ENCODE data around the gene C1orf116.

Gene C1orf116

GRCh38 chr1:206978259-206978658 lies 54.3 kb downstream of the C1orf116 start:
- H3K9me3 Mint-ChIP-seq: no peaks in the 10 kb centered on the region
- H3K27ac Mint-ChIP-seq: no peak overlapping the region
- DNase-seq (no peak), ATAC-seq (no peak)
- no peaks in the 10 kb centered on the region for H3K4me1 Mint-ChIP-seq
- peaks cover 22% of the 10 kb centered on the region for H3K27me3 Mint-ChIP-seq
- H3K4me3 Mint-ChIP-seq: no peak overlapping the region

- no peak overlapping the region for H3K4me3 Mint-ChIP-seq
- no peak overlapping the region for H3K27ac Mint-ChIP-seq
- ATAC-seq (no peak), DNase-seq (no peak)
- peaks cover 19% of the 10 kb centered on the region for H3K27me3 Mint-ChIP-seq
- no peaks in the 10 kb centered on the region for H3K9me3 Mint-ChIP-seq
- no peaks in the 10 kb centered on the region for H3K4me1 Mint-ChIP-seq
Observed at GRCh38 chr1:206975306-206975705, 57.2 kb downstream of the C1orf116 start.

GRCh38 chr1:206974140-206974539 lies 58.4 kb downstream of the C1orf116 start:
- no peak overlapping the region for H3K4me3 Mint-ChIP-seq
- H3K4me1 Mint-ChIP-seq: no peaks in the 10 kb centered on the region
- H3K27ac Mint-ChIP-seq: no peak overlapping the region
- peaks cover 28% of the 10 kb centered on the region for H3K27me3 Mint-ChIP-seq
- no peak for ATAC-seq
- H3K9me3 Mint-ChIP-seq: no peaks in the 10 kb centered on the region
- DNase-seq: no peak

GRCh38 chr1:206972728-206973127 lies 59.8 kb downstream of the C1orf116 start:
- DNase-seq (no peak), ATAC-seq (no peak)
- Mint-ChIP-seq H3K4me1 (peaks cover 8% of the 10 kb centered on the region), H3K27me3 (peaks cover 39% of the 10 kb centered on the region), H3K27ac (no peak overlapping the region), H3K4me3 (no peak overlapping the region), H3K9me3 (no peaks in the 10 kb centered on the region)

GRCh38 chr1:206971029-206971655 lies 61.4 kb downstream of the C1orf116 start:
- ATAC-seq: no peak
- Mint-ChIP-seq H3K27me3 (peaks cover 39% of the 10 kb centered on the region), H3K4me1 (peaks cover 18% of the 10 kb centered on the region), H3K27ac (no peak overlapping the region), H3K9me3 (no peaks in the 10 kb centered on the region), H3K4me3 (no peak overlapping the region)
- no peak for DNase-seq

- Mint-ChIP-seq H3K4me3 (no peak within 1 kb of the TSS), H3K27ac (peak within 1 kb of the TSS in 1 of 2 donors; percentile 72), H3K9me3 (no peaks in the 10 kb centered on the region), H3K27me3 (peaks cover 39% of the 10 kb centered on the region), H3K4me1 (peaks cover 18% of the 10 kb centered on the region)
- no peak for ATAC-seq
- DNase-seq: no peak
Observed at GRCh38 chr1:206970446-206970845, 62.1 kb downstream of the C1orf116 start, which contains the start of gene FCAMR. Gene FCAMR (minus strand): TSS chr1:206970460. CDS start chr1:206970125, 335 bp downstream.

DNA sequence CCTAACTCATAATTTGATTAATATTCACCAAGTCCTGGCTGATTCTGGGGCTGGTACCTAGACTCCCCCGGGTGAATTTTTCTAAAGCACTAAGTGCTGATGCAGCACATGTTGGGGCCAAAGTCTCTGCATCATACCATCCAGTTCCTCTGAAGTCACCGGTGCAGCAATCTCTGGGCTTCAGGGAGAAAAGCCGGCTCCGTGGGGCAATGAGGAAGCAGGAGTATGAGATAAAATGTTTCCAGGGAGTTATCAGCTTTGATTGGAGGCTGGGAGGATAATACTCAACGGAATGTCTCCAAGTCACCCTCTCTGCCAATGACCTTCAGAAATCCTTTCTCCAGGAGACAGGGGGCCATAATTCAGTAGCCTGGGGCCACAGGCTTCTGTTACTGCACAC lies 63.5 kb downstream of the C1orf116 start:
- Mint-ChIP-seq H3K4me1 (peaks cover 24% of the 10 kb centered on the region), H3K27ac (no peak overlapping the region), H3K9me3 (no peaks in the 10 kb centered on the region), H3K27me3 (peaks cover 39% of the 10 kb centered on the region), H3K4me3 (no peak overlapping the region)
- DNase-seq: no peak
- ATAC-seq: no peak

All from stimulated activated naive CD8-positive, alpha-beta T cell treated with anti-CD3 and anti-CD28 coated beads, Interleukin-15, amount 100 ng/mL, for 72 hours (primary cell).